Prostate gland (tissue), 2 donors: ENCODE measurements around the gene MAP2K7. TPM values are rescaled to one million over a fixed set of nuclear protein-coding genes. Genes with fewer than 3 reads are reported as not detected.
"Not testable (repeated sequence)": the region's sequence is repeated elsewhere in the genome, so short reads cannot be mapped to it uniquely, and the experiment has no call there.

Experiments
- DNase-seq: peaks from one replicate; pipeline ENCODE4 v3.0.0-alpha.2; 2019; ENCODE audit warnings: low spot score
- H3K27ac ChIP-seq, 2 donors: fragments of 200-600 bp; sonication (generic); 2 replicates each; pipeline ENCODE4 v1.5.1; 2017 to 2019
- H3K27me3 ChIP-seq: fragments of 200-600 bp; sonication (generic); replicated peaks from 2 replicates; pipeline ENCODE4 v1.5.1; 2019; ENCODE audit not compliant: insufficient read depth
- H3K36me3 ChIP-seq, 2 donors: fragments of 200-600 bp; sonication (generic); 1 replicate in 1 of 2; 2 replicates in 1 of 2; pipeline versions ENCODE4 v1.5.1 to v1.8.1; 2017 to 2019
- H3K4me1 ChIP-seq: fragments of 200-600 bp; sonication (generic); replicated peaks from 2 replicates; pipeline ENCODE4 v1.5.1; 2019
- H3K4me3 ChIP-seq, 2 donors: fragments of 200-600 bp; sonication (generic); 2 replicates each; pipeline ENCODE4 v1.5.1; 2017 to 2019
- H3K9me3 ChIP-seq: fragments of 200-600 bp; sonication (generic); 2 replicates; pipeline ENCODE4 v1.5.1; 2017
- POLR2A ChIP-seq: fragments of 450-650 bp; IDR thresholded peaks from one replicate; pipeline ENCODE4 v1.6.1; 2016; ENCODE audit warnings: antibody characterized with exemption, mild to moderate bottlenecking
- POLR2AphosphoS5 ChIP-seq: sonication (generic); formaldehyde crosslinking; IDR thresholded peaks from one replicate; pipeline ENCODE4 v1.6.1; 2017; ENCODE audit warnings: antibody characterized with exemption
- WGBS: methylation state at CpG from one replicate; pipeline ENCODE4 v1.1.5; 2018; 5-methylcytosine and 5-hydroxymethylcytosine counted together
- intact Hi-C: fragments of 100-400 bp; cut with DNase I; formaldehyde crosslinking; loops from one replicate; pipeline ENCODE4 v1.14.2; 2022
- total RNA-seq, 2 donors: library from RNA; depleted of rRNA; stranded (reverse); fragments of >200 nt; gene quantifications; one replicate each; pipeline ENCODE4 v1.1.0, GENCODE V29; 2016
- TF ChIP-seq, protein P1 (sequence below), 4 experiments: fragments of 200-600 bp in 2 of 4; fragments of 450-650 bp in 2 of 4; sonication (generic) in 2 of 4; IDR thresholded peaks; 1 replicate in 3 of 4; 2 replicates in 1 of 4; pipeline ENCODE4 v1.5.1; 2016 to 2019; ENCODE audit warnings: antibody characterized with exemption in 4 of 4, mild to moderate bottlenecking in 2 of 4, moderate library complexity in 2 of 4

Gene MAP2K7
- total RNA-seq, 2 donors from 2014 or later, result 21.6 to 45.2 TPM

DNA sequence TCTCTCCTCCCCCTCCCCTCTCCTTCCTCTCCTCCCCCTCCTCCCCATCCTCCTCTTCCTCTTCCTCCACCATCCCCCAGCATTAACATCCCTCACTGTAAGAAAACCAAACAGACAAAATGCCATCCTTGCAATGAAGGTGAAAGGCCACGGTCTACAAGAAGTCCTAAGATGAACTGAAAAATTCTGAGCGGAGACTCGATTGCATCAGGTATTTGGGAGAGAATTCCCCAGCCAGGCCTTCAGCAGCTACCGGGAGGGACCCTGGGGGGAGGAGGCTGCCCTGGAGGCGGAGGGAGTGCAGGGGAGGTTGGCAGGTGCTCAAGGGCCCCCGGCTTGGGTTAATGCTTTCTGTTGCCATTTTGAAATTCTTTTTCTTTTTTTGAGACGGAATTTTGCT lies 49.9 kb downstream of the MAP2K7 start:
- H3K4me1 ChIP-seq, result no peaks in the 10 kb centered on the region
- H3K27ac ChIP-seq, result no peak overlapping the region
- DNase-seq, result no peak
- no peak overlapping the region for H3K4me3 ChIP-seq
- no peaks in the 10 kb centered on the region for H3K27me3 ChIP-seq
- intact Hi-C loops, result no loop called here
- TF ChIP-seq POLR2AphosphoS5, result no peak
- no peak for TF ChIP-seq POLR2A
- no peaks in the 10 kb centered on the region for H3K9me3 ChIP-seq
- no peaks in the 10 kb centered on the region for H3K36me3 ChIP-seq
- WGBS, result 74% methylated on average over 7 of the region's 7 CpGs

DNA sequence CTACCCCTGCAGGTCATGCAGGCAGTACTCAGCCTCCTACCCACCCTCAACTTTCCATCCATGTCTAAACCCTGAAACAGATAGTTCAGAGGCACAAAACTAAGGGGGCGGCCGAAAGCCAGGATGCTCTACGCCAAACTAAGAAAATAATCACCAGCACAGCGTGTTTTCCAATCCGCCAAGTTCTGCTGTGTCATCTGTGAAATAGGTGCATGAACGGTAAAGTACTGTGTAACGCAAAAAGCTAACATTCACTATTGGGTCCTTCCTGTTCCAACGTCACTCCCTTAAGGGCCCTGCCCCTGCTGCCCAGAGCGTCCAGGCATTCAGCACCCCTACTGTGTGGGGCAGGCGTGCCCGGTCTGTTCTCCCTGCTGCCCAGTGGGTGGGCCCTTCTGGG lies 52.0 kb downstream of the MAP2K7 start:
- no peaks in the 10 kb centered on the region for H3K27me3 ChIP-seq
- no peaks in the 10 kb centered on the region for H3K4me1 ChIP-seq
- no peak overlapping the region for H3K27ac ChIP-seq
- intact Hi-C loops, result no loop called here
- H3K9me3 ChIP-seq, result no peaks in the 10 kb centered on the region
- no peak for TF ChIP-seq POLR2AphosphoS5
- TF ChIP-seq POLR2A, result no peak
- 90% methylated on average over 11 of the region's 11 CpGs for WGBS
- no peak overlapping the region for H3K4me3 ChIP-seq
- no peak for DNase-seq
- H3K36me3 ChIP-seq, result no peaks in the 10 kb centered on the region

DNA sequence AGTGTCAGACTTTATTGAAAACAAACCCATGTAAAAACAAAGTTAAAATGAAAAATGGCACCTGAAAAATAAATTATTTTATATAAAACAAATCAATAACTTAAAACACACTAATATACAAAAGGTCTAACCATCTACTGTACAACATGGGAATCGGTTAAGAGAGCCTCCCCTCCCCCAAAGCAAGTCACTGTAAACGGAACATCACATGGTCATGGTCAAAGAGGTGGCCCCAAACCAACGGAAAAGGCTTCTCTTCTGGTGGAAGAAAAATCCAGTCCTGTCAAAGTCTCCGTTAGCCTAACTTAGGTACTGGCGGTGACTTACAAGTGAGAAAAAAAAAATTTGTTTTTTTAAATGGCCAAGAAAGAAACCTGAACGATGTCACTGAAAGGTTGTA lies 55.5 kb downstream of the MAP2K7 start:
- Histone ChIP-seq H3K27me3 (no peaks in the 10 kb centered on the region), H3K36me3 (no peaks in the 10 kb centered on the region), H3K4me3 (no peak overlapping the region), H3K27ac (no peak overlapping the region), H3K4me1 (no peaks in the 10 kb centered on the region), H3K9me3 (no peaks in the 10 kb centered on the region)
- intact Hi-C loops, result no loop called here
- WGBS, result 58% methylated on average over 6 of the region's 6 CpGs
- no peak for TF ChIP-seq POLR2A
- TF ChIP-seq, protein P1, sequence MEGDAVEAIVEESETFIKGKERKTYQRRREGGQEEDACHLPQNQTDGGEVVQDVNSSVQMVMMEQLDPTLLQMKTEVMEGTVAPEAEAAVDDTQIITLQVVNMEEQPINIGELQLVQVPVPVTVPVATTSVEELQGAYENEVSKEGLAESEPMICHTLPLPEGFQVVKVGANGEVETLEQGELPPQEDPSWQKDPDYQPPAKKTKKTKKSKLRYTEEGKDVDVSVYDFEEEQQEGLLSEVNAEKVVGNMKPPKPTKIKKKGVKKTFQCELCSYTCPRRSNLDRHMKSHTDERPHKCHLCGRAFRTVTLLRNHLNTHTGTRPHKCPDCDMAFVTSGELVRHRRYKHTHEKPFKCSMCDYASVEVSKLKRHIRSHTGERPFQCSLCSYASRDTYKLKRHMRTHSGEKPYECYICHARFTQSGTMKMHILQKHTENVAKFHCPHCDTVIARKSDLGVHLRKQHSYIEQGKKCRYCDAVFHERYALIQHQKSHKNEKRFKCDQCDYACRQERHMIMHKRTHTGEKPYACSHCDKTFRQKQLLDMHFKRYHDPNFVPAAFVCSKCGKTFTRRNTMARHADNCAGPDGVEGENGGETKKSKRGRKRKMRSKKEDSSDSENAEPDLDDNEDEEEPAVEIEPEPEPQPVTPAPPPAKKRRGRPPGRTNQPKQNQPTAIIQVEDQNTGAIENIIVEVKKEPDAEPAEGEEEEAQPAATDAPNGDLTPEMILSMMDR (IDR thresholded peaks at IDR 0.05), result no peak
- no peak for TF ChIP-seq POLR2AphosphoS5
- no peak for DNase-seq

DNA sequence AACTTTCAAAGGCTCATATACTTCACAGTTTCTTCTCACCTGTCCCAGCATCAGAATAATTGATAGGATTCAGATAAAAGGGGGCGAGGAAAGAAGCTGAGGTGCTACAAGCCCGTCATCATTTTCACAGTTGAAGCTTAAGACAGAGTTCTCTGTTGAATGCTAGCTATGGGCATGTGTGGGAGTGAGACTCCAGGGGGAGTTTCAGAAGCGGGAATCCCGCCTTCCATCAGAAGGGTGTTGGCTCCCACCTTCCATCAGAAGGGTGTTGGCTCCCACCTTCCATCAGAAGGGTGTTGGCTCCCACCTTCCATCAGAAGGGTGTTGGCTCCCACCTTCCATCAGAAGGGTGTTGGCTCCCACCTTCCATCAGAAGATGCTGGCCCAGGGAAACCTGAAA lies 57.4 kb downstream of the MAP2K7 start:
- H3K4me1 ChIP-seq, intact Hi-C loops, H3K27ac ChIP-seq, H3K4me3 ChIP-seq, DNase-seq, H3K36me3 ChIP-seq, H3K9me3 ChIP-seq, H3K27me3 ChIP-seq: not testable (repeated sequence)
- 91% methylated on average over 4 of the region's 4 CpGs for WGBS

DNA sequence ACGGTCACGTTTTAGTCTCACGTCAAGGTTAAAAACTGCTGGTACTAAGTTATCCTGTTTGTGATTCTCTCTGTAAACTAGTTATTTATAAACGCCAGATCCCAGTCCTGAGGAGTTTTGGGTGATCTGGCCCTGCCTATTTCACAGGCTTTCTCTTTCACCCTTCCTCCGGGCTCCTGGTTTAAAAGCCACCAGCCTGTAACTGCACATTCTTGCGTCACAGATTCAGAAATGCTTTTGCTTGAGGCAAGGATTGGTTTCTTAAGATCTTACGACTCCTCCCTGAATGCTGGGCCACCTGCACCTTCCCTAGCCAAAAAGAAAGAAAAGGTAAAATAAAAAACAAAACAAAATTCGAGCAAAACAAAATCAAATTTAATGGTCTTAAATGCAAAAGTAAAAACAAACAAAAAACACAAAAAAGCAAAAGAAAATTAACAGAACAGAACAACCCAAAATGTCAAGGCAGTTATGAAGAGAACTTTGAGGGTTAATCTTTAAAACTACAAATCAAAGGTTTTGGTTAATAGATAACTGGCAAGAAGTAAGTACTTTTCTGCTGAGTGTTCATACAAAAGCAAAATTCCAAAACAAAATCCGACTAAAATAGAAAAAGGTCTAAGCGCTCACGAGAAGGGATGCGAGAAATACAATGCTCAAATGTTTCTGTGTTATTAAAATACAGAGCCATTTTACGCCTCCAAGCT lies 58.4 kb downstream of the MAP2K7 start:
- no peaks in the 10 kb centered on the region for H3K36me3 ChIP-seq
- H3K27ac ChIP-seq, result no peak overlapping the region
- TF ChIP-seq POLR2AphosphoS5, result no peak
- no peak for TF ChIP-seq POLR2A
- TF ChIP-seq, protein P1 (IDR thresholded peaks at IDR 0.05), result no peak
- H3K4me1 ChIP-seq, result no peaks in the 10 kb centered on the region
- H3K9me3 ChIP-seq, result no peaks in the 10 kb centered on the region
- no peaks in the 10 kb centered on the region for H3K27me3 ChIP-seq
- intact Hi-C loops, result no loop called here
- WGBS, result 79% methylated on average over 13 of the region's 13 CpGs
- H3K4me3 ChIP-seq, result no peak overlapping the region
- DNase-seq, result no peak

DNA sequence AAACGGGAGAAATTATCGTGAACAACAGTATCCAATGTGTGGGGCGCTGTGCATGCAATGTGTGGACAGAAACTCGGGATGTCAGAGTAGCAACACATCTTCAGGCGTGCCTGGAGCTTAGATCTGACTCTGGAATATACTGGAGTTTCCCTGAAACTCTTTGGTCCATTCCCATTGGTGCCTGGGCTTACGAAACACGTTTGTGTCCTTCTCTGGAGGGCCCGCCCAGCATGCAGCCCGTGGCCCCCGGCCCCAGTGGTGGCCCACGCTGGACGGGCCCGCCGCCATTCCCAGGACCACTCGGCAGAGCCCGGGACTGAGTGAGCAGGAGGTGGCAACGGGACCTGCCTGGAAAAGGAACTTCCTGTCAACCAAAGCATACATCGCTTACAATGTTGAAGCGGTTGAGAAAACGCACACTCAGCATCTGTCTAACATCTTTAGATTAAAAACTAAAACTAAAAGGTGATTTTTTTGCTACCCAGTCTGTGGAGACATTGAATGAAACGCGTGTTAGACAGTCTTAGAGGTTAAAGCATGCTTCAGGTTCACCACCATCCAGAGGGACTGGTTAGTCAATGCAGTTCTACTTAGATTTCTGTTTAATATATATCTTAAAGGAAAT lies 59.1 kb downstream of the MAP2K7 start:
- TF ChIP-seq POLR2A (no peak), POLR2AphosphoS5 (no peak)
- TF ChIP-seq, protein P1 (IDR thresholded peaks at IDR 0.05), result no peak
- 87% methylated on average over 22 of the region's 22 CpGs for WGBS
- intact Hi-C loops, result no loop called here

More for the DNA sequence above, 59.1 kb downstream of the MAP2K7 start:
- H3K4me3 ChIP-seq, result no peak overlapping the region
- H3K9me3 ChIP-seq, result no peaks in the 10 kb centered on the region
- H3K36me3 ChIP-seq, result no peaks in the 10 kb centered on the region
- DNase-seq, result no peak
- no peaks in the 10 kb centered on the region for H3K4me1 ChIP-seq
- H3K27ac ChIP-seq, result no peak overlapping the region
- H3K27me3 ChIP-seq, result no peaks in the 10 kb centered on the region
